NCI-H460 (cell line): ENCODE data around the gene NLRX1. TPM values are rescaled to one million over a fixed set of nuclear protein-coding genes. Genes with fewer than 3 reads are reported as not detected.
"Not testable (repeated sequence)": the region's sequence is repeated elsewhere in the genome, so short reads cannot be mapped to it uniquely, and the experiment has no call there.

Experiments used
- DNase-seq: peaks from one replicate; pipeline ENCODE4 v3.0.0-alpha.2; 2016; ENCODE audit warnings: low read depth; ENCODE audit errors: extremely low read depth
- total RNA-seq: library from RNA; depleted of rRNA; stranded (reverse); fragments of >200 nt; shearing (Covaris generic); gene quantifications from 2 replicates; pipeline ENCODE4 v1.2.3, GENCODE V29; 2014

Gene NLRX1
- total RNA-seq, 1 experiment from 2014 or later = 12.4 TPM

DNA sequence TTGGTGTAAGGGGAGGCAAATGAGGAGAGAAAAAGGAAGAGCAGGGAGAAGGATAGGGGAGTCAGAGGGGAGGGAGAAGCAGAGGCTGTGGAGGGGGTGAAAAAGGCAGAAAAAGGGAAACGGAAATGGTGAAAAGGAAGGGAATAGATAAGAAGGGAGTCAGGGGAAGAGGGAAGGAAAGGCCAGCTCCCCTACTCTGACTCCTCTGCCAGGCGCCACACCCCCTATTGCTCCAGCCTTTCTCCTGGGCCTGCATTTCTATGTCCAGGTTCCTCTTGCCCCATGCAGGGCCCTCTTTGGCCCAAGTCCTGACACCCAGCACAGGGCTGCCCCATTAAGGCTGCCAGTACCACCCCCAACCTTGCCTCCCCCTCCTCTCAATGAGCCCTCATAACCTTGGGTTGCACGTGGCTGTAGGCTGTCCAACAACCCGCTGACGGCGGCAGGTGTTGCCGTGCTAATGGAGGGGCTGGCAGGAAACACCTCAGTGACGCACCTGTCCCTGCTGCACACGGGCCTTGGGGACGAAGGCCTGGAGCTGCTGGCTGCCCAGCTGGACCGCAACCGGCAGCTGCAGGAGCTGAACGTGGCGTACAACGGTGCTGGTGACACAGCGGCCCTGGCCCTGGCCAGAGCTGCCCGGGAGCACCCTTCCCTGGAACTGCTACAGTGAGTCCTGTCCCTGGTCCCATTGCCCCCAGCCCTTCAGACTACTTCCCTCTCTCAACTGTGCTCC lies 13.3 kb downstream of the NLRX1 start:
- DNase-seq = no peak

DNA sequence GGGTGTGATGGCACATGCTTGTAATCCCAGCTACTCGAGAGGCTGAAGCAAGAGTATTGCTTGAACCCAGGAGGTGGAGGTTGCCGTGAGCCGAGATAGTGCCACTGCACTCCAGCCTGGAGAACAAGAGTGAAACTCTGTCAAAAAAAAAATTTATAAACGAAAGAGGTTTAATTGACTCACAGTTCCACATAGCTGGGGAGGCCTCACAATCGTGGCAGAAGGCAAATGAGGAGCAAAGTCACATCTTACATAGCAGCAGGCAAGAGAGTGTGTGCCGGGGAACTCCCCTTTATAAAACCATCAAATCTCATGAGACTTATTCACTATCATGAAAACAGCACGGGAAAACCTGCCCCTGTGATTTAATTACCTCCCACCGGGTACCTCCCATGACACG lies 15.9 kb downstream of the NLRX1 start:
- DNase-seq = not testable (repeated sequence)

DNA sequence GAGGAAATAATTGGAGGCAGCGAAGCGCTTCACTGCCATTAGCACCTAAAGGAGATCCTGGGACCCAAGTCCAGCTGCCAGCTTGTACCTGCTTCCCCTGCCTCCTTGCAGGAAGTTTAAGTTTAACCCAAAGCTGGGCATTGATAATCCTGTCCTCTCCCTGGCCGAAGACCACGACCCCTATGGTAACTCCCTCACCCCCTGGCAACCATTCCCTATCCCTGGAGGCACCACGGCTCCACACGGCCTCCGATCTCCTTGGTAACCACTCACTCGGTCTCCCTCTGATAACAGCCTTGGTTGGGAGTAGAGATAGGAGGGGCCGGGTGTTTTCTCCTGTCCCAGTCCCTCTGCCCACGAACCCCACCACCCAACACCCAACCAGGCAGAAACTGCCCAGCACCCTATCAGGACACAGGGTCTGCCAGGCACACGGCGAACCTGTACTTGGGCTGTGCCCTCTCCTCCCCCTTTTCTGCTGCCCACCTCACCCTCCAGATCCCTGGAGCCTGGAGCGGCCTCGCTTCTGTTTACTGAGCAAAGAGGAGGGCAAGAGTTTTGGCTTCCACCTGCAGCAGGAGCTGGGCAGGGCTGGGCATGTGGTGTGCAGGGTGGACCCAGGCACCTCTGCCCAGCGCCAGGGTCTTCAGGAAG lies 17.6 kb downstream of the NLRX1 start:
- DNase-seq = no peak

DNA sequence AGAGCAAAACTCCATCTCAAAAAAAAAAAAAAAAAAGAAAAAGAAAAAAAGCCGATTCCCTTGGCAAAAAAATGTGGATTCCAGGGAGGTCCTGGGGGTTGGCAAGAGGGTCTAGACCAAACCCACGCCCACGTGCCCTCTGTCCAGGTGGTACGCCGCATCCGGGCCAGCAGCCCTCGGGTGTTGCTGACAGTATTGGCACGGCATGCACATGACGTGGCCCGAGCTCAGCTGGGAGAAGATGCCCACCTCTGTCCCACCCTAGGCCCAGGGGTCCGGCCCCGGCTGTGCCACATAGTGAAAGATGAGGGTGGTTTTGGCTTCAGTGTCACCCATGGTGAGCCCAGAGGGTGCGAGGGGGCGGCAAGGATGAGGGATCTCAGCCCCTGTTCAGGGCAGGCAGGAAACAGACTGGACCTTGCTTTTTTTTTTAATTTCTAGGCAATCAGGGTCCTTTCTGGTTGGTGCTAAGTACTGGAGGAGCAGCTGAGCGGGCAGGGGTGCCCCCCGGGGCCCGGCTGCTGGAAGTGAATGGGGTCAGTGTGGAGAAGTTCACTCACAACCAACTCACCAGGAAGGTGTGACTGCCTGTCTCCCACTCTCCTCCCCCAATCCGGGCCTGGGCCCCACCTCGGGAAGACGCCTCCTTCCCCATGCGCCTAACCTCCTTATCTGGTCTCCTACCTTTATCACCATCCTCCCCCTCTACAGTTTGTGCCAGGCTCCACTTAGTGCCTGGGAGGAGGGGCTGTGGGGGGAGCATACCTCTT lies 18.8 kb downstream of the NLRX1 start:
- no peak for DNase-seq

DNA sequence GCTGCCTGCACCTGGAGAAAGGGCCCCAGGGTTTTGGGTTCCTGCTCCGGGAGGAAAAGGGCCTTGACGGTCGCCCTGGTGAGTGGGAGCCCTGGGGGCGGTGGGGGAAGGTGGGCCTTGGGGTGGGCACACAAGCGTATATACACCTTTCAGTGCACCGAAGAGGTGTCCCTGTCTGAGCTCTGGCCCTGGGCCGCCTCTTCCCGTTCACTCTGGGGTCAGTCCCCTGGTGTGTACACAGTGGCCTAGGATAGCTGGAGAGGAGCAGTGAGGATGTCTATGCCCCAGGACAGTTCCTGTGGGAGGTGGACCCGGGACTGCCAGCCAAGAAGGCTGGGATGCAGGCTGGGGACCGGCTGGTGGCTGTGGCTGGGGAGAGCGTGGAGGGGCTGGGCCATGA lies 19.5 kb downstream of the NLRX1 start:
- DNase-seq = no peak

DNA sequence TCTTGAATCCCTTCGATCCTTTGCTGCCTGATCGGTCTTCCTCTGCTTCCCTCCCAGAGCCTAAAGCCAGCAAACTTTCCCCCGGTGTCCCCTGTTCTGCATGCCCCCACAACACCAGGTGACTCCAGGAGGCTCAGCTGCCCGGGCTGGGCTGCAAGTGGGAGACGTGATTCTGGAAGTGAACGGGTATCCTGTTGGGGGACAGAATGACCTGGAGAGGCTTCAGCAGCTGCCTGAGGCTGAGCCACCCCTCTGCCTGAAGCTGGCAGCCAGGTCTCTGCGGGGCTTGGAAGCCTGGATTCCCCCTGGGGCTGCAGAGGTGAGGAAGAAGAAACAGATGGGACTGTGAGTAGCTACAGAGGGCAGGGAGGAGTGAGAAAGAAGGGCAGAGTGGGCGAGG lies 20.4 kb downstream of the NLRX1 start:
- no peak for DNase-seq

DNA sequence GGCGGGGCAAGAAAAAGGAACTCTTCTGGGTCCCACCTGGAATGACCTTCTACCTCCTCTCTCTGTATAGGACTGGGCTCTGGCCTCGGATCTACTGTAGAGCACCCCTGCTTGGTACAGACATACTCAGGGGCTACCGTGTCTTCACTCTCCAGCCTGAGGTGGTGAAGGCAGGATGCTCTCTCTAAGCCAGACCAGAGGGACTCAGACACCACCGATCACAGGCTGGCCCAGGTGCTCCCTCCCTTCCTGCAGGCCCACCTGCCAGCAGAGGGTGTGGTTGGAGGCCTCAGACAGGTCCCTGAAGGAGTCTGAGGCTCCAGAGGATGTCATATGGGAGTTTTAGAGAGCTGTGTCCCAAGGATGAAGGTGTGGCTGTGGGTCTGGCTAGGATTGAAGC lies 20.9 kb downstream of the NLRX1 start:
- DNase-seq = no peak

DNA sequence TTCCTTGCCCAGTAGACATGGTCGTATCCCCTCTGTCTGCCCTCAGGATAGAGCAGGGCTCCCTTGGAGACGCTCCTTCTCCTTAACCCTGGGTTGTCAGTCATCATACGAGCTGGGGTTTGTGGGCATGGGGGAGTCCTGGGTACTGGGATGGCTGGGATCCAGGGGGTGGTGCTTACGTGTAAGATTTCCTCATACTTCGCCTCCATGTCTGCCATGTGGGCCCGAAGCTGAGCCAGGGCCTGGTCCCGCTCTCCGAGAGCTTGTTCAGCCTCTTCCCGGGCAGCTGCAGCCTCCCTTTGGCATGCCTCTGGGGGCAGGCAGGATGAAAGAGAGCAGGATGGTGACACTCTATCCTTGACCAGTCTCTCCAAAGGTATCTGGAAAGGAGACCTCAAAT lies 22.0 kb downstream of the NLRX1 start:
- no peak for DNase-seq

DNA sequence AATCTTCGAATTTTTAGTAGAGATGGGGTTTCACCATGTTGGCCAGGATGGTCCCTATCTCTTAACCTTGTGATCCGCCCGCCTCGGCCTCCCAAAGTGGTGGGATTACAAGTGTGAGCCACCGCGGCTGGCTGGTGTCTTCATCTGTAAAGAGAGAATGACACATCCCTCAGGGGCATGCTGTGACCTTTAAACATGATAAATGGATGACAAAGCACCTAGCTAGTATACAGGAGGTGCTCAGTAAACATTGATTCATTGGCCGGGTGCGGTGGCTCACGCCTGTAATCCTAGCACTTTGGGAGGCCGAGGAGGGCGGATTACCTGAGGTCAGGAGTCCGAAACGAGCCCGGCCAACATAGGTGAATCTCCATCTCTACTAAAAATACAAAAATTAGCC lies 22.7 kb downstream of the NLRX1 start:
- not testable (repeated sequence) for DNase-seq

DNA sequence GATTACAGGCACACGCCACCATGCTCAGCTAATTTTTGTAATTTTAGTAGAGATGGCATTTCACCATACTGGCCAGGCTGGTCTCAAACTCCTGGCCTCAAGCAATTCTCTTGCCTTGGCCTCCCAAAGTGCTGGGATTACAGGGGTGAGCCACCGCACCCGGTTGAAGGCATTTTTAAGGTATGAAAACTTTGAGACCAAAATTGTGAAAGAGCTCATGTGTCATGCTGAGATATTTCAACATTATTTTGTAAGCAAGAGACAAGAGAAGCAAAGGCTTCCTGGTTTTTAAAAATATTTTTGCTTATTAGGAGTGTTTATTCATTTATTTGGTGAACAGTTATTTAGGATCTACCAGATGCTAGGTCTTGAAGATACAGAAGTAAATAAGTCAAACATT lies 23.6 kb downstream of the NLRX1 start:
- no peak for DNase-seq

DNA sequence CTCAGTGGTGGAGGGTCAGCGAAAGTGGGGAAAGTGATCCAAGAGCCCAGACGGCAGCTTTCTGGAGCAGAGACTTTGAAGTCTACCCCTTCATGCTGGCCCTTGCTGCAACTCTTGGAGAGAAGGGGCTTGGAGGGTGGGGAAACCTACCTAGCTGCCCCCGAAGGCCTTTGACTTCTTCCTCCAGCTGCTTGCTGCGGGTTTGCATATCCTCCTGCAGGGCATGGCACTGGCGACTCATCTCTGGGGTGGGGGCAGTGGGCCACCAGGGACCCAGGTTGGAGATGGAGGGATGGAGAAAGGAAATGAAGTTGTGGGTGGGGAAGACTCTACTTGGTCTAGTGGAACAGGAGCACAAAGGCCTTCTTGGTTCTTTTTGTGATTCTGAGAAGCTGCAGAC lies 24.5 kb downstream of the NLRX1 start:
- no peak for DNase-seq

DNA sequence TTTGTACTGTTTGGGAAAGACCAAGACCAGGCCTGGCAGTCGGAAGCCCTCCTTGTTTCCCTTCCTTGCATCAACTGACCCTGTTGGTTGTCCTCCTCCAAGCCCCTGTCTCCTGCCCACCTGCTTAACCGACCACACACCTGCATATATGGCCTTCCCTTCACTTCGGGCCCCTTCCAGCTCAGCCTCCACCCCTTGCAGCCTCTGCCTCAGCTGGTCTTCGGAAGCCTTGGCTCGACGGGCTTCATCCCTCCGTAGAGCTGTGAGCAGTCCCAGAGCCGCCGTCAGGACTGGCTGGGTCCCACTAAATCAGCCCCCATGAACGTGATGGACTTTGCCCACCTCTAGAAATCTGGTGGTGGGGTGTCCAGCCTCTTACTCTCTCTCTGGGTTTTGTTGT lies 25.1 kb downstream of the NLRX1 start:
- no peak for DNase-seq

DNA sequence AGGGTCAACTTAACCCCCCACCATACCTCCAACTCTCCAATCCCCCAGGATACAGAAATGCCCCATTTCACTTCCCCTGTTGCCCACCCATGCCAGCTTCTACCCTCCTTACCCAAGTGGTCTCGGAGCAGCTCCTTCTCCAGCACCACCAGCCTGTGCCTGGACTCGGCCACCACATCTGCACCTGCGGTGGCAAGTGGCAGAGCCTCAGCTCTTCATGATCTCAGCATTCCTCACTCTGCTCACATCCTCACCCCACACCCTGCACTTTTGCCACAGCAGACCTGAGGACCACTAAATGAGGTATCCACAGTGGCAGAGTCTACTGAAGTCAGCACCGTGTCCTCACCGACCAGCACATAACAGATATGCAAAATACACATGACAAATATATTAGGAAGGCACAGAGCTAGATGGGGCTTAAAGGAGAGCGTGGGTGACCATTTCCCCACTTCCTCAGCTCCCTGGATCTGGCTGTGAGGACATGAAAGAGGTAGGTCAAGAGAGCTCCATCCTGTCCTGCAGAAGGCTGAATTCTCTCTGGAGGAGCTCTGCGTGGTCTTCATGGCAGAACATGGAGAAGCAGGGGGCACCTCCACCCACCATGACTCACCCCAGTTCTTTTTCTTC lies 26.4 kb downstream of the NLRX1 start:
- DNase-seq = no peak

DNA sequence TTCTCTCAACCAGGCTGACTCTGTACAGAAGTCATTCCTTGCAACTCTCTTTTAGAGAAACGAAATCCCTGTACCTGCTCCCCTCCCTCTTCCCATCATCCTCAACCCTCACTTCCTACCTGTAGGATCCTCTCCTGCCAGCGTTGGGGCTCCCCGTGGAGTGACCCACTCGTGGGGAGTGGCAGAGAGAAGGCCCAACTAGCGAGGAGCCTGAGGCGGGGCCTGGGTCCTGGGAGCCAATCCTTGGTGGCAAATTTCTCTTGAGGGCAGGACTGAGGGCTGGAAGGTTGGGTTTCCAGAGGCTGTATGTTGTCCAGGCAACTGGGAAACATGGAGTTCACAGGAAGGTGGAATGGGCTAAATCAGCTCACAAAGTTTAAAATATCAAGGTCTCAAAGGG lies 27.2 kb downstream of the NLRX1 start:
- peak; percentile 4 for DNase-seq

DNA sequence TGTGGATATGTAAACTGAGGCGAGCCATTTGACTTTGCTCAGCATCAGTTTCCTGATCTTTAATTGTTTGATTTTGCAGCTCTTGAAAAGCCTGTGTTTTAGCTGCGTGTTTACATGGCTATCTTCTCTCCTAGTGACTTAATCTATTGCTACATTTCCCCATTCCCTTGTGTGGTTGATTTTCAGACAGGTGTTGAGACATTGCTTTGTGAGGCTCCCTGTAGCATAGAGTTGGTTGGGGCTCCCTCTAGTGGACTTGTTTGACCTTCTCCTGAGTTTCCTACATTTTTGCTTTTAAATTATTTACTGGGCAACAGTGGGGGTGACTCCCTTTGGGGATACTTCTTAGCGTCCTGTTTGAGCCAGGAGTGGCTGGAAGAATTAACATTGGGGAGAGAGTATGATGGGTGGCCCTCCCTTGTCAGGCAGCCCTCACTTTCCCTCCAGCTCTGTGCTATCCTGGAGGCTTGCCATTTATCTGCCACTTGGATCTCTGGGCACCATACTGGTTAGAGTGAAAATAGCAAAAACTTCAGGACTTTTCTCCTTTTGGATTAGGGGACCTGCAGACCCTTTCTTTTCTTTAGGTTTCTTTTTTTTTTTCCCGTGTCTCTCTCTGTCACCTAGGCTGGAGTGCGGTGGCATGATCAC lies 28.4 kb downstream of the NLRX1 start:
- DNase-seq = peak; percentile 66

DNA sequence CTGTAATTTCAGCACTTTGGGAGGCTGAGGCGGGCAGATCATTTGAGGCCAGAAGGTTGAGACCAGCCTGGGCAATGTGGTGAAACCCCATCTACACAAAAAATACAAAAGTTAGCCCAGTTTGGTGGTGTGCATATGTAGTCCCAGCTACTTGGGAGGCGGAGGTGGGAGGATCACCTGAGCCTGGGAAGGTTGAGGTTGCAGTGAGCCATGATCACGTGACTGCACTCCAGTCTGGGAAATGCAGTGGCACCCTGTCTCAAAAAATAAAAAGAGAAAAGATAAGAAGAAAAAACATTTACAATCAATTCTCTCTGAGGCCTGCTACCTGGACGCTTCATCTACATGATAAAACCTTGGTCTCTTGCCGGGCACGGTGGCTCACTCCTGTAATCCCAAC lies 30.4 kb downstream of the NLRX1 start:
- DNase-seq = no peak

DNA sequence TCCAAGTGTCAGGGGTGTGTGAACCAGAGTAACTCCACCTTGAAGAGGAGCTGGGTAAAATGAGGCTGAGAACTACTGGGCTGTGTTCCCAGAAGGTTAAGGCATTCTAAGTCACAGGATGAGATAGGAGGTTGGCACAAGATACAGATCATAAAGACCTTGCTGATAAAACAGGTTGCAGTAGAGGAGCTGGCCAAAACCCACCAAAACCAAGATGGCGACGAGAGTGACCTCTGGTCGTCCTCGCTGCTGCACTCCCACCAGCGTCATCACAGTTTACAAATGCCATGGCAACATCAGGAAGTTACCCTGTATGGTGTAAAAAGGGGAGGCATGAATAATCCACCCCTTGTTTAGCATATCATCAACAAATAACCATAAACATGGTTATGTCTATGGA lies 32.7 kb downstream of the NLRX1 start:
- not testable (repeated sequence) for DNase-seq

DNA sequence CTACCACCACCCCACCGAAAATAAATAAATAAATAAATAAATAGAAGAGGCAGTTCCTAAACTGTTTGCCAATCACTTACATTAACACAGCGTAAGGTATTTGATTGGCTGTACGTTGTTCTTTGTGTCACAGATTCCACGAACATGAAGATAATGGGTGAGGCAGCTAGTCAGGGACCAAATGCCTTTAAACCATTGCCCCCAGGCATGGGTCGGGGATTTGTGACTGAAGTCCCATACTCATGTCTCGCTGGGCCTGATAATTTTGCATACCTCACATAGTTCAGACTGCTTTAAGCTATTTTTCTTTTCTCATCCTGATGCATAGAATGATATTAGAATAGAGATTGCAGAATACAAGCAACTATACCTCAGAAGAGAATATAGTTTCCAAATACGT lies 34.0 kb downstream of the NLRX1 start:
- no peak for DNase-seq

DNA sequence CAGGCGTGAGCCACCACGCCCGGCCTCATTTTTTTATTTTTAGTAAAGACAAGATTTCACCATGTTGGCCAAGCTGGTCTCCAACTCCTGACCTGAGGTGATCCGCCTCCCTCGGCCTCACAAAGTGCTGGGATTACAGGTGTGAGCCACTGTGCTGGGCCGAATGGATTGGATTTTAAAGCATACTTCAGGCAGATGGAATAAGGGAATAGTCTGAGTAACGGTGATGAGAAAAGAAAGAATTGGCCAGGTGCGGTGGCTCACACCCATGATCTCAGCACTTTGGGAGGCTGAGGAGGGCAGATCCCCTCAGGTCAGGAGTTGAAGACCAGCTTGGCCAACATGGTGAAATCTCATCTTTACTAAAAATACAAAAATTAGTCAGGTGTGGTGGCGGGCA lies 35.5 kb downstream of the NLRX1 start:
- no peak for DNase-seq

DNA sequence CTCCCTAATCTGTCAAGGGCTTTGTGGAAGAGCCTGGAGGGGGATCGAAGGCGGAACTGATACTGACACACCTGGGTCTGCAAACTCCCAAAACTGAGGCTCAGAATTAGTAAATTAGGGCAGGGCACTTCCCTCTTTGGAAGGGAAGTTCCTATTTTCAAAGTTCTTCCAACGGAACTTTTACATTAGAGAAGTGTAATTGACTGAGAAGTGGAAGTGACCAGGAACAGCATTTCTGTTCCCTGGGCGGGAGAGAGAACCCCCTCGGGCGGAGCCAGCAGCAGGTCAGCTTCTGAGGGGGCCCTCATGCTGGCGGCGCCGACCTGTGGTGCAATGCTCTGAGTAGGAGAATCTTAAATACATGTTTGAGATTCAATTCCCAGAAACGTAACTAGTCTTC lies 36.6 kb downstream of the NLRX1 start:
- no peak for DNase-seq
